Measurements from ENCODE around the gene FAM114A2.

The FAM114A2 gene

GRCh38 chr5:154038261-154038706 is 426 bp downstream of the FAM114A2 start (continued):
- TF ChIP-seq ZNF366 (tag by site-specific recombination; conservative IDR thresholded peaks at IDR 0.05) (peak; percentile 41; the same call in 1 of the 2 replicates), ZNF473 (tag by site-specific recombination; IDR thresholded peaks at IDR 0.05) (no peak), ZBTB17 (tag by site-specific recombination; IDR thresholded peaks at IDR 0.05) (no peak), KLF8 (tag by site-specific recombination; IDR thresholded peaks at IDR 0.05) (no peak), ZNF76 (tag by site-specific recombination; IDR thresholded peaks at IDR 0.05; ENCODE audit: borderline replicate concordance, low read depth) (0 out of 2 replicates have a peak, but pooled peaks have one; percentile 5), ZNF10 (tag by site-specific recombination; IDR thresholded peaks at IDR 0.05) (no peak), ZNF37A (tag by site-specific recombination; IDR thresholded peaks at IDR 0.05) (no peak), SETDB1 (IDR thresholded peaks at IDR 0.05; ENCODE audit: insufficient read length, low read length) (no peak), KLF9 (tag by site-specific recombination; IDR thresholded peaks at IDR 0.05; ENCODE audit: low read depth) (no peak), GLIS1 (tag by site-specific recombination; IDR thresholded peaks at IDR 0.05) (peak; percentile 12; the same call in 1 of the 2 replicates), ZNF140 (tag by site-specific recombination; IDR thresholded peaks at IDR 0.05) (no peak), MEIS1 (CRISPR knock-in tag; IDR thresholded peaks at IDR 0.05; ENCODE audit: borderline replicate concordance) (no peak), HIC1 (tag by site-specific recombination; IDR thresholded peaks at IDR 0.05) (no peak), ZBTB49 (tag by site-specific recombination; IDR thresholded peaks at IDR 0.05; ENCODE audit: low read depth) (no peak), SP7 (tag by site-specific recombination; IDR thresholded peaks at IDR 0.05) (no peak), ZNF398 (tag by site-specific recombination; IDR thresholded peaks at IDR 0.05) (no peak), ZNF19 (tag by site-specific recombination; IDR thresholded peaks at IDR 0.05; ENCODE audit: low read depth) (no peak), ZNF555 (tag by site-specific recombination; conservative IDR thresholded peaks at IDR 0.05) (no peak), ZNF510 (tag by site-specific recombination; IDR thresholded peaks at IDR 0.05; ENCODE audit: insufficient replicate concordance) (no peak), ZBTB48 (tag by site-specific recombination; IDR thresholded peaks at IDR 0.05) (no peak), ZNF391 (tag by site-specific recombination; IDR thresholded peaks at IDR 0.05; ENCODE audit: borderline replicate concordance, low read depth) (no peak), PRDM1 (tag by site-specific recombination; IDR thresholded peaks at IDR 0.05) (no peak; the same call in 1 of the 2 replicates), ZFP69B (tag by site-specific recombination; IDR thresholded peaks at IDR 0.05) (no peak), ZNF777 (tag by site-specific recombination; IDR thresholded peaks at IDR 0.05; ENCODE audit: borderline replicate concordance) (peak; percentile 91), ZNF529 (tag by site-specific recombination; IDR thresholded peaks at IDR 0.05; ENCODE audit: insufficient replicate concordance) (no peak), ZFP3 (tag by site-specific recombination; IDR thresholded peaks at IDR 0.05; ENCODE audit: low read depth) (no peak), ZNF184 (tag by site-specific recombination; IDR thresholded peaks at IDR 0.05) (no peak), ZNF558 (tag by site-specific recombination; IDR thresholded peaks at IDR 0.05) (no peak), ZNF623 (tag by site-specific recombination; IDR thresholded peaks at IDR 0.05) (no peak), ZFP37 (tag by site-specific recombination; IDR thresholded peaks at IDR 0.05) (peak; percentile 84; the same call in 1 of the 2 replicates), ZNF274 (IDR thresholded peaks at IDR 0.05; ENCODE audit: low read length) (no peak), ZNF274 (tag by site-specific recombination; IDR thresholded peaks at IDR 0.05; ENCODE audit: borderline replicate concordance) (no peak), KLF16 (tag by site-specific recombination; IDR thresholded peaks at IDR 0.05) (no peak), ZNF311 (tag by site-specific recombination; IDR thresholded peaks at IDR 0.05; ENCODE audit: borderline replicate concordance) (no peak), ZNF596 (tag by site-specific recombination; IDR thresholded peaks at IDR 0.05) (no peak), ZNF501 (tag by site-specific recombination; IDR thresholded peaks at IDR 0.05) (no peak)
